HG02973 (cell line): ENCODE measurements around the gene OSBPL2.

Experiments used
- ATAC-seq: cut with Tn5 transposase; IDR thresholded peaks from one replicate; pipeline ENCODE4 v1.9.1; 2021; ENCODE audit warnings: moderate library complexity; ENCODE audit not compliant: unreplicated experiment

Gene OSBPL2

DNA sequence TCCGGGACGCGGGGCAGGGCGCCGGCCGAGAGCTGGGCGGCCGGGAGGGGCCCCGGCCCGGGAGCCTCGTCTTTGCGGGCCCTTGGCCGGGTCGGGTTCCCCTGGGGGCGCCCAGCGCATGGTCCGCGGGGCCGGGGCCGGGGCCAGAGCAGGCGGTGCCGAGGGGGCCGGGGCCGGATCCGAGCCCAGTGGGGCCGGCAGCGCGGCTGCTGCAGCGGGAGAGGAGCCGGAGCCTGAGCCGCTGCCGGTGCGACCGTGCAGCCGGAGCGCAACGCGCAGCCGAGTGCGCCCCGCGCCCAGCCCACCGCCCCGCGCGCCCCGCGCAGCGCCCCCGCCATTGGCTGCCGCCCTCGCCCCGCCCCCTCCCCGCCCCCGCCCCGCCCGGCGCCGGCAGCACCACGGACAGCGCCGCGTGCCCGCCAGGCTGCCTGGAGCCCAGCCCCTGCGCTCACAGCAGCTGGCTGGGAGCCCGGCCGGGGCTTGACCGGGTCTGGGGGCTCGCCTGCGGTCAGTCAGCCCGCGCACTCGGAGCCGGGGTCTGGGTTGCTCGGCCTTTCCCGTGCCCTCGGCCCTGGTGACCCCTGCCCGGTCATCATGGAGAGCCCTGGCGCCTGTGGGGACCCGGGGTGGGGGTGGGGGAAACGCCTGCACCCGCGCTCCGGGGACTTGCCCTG is 18.2 kb upstream of the OSBPL2 start, which contains the start of gene HRH3:
Gene HRH3, minus strand, starts transcription at position 287 of the 674 bp plus-strand sequence. CDS start 308 bp downstream, outside the sequence.
- no peak for ATAC-seq

DNA sequence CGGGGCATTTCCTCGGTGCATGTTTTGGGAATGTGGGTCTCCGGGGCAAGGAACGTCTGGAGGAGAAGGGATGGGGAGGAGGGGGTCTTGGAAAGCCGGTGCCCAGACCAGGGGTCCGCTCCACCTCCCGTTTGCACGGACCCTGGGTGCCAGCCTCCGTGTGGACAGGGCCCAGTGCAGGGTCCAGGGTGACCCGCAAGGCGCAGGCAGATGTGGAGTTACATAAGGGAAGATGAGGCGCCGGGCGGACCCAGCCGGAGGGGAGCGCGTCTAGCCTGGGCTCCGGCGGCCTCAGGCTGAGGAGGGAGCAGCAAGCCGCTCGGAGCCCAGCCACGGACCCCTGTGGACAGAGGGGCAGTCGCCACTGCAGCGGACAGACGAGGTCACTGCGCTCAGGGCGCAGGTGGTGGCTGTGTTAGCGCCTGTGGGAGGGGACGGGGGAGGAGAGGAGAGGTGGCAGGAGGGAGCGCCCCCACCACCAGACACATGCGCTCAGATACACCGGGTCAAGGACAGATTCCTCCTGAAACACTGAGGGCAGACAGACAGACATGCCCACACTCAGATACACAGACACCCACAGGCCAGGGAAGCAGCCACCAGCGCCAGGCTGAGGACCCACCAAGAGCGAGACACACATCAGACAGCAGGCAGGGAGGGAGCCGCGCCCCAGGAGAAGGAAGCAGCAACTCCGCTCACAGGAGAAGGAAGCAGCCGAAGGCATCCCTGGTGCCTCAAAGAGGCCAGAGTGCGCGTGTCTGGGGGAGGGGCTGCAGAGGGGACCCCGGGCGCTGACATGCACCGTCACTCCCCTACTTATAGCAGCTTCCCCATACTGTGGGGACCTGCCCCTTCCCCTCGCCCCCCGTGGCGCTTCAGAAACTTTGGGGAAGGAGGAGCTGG is 17.4 kb upstream of the OSBPL2 start:
- no peak for ATAC-seq

DNA sequence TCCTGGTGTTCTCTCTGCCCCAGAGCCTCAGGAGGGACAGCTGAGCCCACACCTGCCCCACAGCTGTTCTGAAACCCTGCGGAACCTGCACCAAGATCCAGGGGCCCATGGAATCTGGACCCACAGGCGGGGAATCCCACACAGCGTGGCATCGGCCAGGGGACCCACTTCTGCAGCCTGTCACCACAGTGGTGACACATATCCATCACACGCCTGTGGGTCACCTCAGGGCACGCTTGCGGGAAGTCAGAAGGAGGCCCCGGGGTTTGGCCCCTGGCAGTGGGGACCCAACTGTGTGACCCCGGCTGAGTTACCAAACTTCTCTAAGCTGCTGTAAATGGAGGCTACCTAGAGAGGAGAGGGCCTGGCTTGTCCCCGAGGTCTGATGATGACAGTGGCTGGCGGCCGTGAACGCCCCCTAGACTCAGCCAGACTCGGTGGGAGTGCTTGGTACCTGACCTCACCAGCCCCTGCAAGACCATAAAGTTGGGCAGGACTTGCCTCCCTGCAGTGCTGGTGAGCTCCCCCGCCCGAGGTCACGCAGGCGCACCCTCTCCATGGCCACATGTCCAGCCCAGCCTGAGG is 16.0 kb upstream of the OSBPL2 start:
- ATAC-seq: no peak

DNA sequence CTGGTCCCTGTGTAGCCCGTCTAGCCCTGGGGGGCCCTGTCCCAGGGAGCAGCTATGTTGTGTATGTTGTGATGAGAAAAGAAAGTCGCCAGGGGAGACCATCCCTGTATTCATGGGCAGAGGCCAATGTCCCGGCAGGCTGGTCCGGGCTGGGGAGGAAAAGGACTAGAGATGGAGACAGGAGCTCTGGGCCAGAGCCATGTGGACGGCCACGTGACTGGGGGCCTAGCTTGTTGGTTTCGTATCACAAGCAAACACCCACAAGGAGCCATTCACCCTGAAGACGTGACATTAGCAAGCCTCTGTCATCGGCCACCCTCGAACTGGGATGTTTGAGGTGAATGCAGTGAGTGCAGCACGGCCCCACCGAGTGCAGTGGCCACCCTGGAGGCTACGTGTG is 15.3 kb upstream of the OSBPL2 start:
- no peak for ATAC-seq

DNA sequence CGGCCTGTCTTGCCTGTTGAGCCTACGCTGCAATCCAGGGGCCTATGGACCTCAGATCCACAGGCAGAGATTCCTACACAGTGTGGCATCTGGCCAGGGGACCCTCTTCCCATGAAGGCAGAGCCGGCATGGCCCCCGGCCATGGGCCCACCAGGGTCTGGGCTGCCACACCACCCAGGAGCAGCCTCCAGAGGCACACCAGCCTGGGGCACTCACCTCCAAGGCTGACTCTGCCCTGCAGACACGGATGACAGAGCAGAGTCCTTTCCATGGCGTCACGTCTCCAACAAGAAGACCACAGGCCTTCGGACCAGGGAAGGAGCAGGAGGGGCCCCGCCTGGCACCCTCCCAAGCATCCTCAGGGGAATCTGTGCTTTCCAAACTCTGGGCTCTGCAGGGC is 14.8 kb upstream of the OSBPL2 start:
- ATAC-seq: no peak

DNA sequence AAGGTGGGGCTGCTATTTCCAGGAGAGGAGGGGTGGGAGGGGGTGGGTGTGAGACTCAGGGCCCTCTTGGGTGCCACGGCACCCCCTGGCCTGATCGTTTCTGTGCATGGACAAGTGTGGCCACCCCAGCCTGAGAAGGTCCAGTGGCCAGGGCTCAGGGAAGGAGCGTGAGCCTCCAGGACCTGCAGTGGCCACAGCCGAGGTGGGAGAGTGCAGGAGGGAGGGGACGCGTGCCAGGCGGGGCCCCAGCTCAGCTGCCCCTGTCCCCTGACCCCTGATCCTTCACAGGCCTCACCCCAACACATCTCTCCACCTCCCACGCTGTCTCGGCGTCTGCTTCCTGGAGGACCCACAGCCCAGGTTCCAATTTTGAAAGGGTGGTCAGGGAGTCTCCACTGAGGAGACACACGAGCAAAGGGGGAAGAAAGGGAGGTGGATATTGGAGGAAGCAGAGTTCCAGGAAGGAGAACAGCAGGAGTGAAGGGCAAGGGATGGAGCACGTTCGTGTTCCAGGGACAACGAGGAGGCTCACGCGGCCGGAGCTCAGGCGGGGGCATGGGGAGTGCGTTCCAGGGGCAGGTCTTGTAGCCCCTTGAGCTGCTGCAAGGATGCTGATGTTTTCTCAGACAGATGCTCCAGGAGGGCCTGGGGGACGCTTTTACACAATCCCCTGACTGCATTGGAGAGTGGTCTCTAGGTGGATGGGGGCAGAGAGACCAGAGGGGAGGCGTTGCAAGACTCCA is 14.0 kb upstream of the OSBPL2 start:
- no peak for ATAC-seq

DNA sequence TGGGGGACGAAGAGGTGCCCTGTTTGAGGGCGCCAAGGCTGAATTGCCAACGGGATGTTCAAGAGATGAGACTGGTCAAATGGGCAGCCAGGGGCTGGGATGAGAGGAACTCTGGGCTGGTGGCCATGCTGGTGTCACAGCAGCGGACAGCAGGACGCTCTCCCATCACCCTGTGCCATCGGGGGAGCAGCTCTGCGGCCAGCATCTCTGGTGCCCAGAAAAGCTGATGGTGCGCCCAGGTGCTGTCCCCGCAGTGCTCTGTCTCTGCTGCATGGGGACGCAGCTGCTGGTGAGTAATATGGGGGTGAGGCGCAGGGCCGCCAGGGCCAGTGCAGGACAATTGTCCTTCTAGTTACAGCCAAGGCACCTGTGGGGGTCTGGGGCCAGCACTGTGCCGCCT is 13.3 kb upstream of the OSBPL2 start:
- no peak for ATAC-seq

DNA sequence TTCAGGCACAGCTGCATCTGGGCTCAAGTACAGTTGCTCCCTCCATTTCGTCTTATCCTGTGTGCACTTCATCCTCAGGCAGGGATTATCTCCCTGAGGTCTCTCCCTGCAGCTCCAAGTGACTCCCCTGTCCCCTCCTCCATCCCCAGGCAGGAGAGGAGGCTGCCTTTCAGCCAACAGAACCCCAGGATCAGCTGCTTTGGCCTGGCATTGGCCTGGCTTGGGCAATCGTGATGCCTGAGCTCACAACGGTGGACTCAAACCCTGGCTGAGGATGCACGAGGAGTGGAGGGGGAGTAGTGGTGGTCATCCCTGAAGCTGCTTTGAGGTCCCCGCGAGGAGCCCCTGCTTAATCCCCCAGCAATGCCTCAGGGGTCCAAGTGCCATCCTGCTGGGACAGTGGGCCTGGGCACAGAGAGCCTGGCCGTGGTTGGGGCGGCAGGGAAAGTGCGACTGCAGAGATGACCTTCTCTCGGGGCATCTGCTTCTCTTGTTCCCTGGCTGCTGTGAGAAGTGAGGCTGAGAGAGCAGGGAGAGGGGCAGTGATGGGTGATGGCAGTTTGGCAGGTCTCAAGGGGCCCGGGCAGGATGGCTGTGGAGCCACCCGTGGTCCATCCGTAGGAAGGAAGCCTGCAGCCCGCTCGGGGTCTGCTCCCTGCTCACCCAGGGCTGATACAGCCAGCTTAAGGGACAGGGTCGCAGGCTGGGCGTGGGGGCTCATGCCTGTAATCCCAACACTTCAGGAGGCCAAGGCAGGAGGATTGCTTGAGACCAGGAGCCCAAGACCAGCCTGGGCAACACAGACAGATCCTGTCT is 12.3 kb upstream of the OSBPL2 start:
- no peak for ATAC-seq

DNA sequence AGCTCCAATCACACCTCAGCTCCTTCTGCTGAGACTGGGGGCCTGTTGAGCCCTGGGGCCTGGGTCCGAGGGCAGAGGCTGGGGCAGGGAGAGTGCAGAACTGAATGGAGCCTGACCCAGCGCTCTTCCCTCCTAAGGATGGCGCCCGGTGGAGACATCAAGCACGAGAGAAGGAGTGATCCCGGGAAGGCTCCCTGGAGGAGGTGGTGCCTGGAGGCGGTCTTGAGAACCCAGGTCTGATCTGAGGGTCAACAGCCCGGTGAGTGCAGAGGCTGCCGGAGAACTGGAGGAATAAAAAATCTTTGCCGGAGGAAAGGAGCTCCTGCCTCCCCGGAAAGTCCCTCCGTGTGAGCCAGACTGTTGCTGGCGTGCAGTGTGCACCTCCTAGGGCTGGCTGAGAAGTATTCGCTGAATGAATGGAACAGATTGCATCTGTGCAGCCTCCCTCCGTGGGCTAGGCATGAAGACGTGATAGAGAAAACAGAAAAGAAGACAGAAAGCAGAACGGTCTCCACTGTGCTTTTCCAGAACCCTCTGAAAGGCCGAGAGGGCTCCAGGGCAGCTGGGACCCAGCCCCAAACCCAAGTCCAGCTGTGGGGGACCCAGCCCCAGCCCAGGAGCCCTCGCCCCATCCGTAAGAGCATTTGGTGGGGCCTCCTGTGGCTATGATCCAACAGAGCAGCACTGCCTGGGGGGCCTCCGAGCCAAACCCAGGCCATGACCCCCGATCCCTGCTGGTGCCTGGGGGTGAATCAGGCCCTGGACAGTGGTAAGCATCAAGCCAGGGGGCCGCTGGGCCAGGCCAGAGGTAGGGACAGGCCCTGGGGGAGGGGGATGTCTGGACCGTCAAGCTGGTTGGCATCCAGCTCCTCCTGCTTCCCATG is 11.4 kb upstream of the OSBPL2 start:
- no peak for ATAC-seq

DNA sequence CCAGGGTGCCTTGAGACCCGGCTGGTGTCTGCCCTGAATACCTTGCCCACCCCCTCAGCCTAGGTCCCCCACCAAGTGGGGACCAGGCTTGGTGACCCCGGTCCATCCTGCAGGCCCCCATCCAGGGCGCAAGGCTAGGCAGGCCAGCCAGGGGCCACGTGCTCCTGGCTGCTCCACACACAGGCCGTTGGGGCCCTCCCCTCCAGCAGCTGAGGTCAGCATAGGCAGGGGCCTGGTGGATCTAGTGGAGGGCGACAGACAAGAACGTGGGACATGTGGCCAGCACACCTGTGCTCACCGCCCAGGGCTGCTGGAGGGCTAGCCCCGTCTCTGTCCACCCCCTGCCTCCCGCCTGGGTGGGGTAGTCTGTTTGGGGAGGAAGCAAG is 10.7 kb upstream of the OSBPL2 start:
- ATAC-seq: no peak

DNA sequence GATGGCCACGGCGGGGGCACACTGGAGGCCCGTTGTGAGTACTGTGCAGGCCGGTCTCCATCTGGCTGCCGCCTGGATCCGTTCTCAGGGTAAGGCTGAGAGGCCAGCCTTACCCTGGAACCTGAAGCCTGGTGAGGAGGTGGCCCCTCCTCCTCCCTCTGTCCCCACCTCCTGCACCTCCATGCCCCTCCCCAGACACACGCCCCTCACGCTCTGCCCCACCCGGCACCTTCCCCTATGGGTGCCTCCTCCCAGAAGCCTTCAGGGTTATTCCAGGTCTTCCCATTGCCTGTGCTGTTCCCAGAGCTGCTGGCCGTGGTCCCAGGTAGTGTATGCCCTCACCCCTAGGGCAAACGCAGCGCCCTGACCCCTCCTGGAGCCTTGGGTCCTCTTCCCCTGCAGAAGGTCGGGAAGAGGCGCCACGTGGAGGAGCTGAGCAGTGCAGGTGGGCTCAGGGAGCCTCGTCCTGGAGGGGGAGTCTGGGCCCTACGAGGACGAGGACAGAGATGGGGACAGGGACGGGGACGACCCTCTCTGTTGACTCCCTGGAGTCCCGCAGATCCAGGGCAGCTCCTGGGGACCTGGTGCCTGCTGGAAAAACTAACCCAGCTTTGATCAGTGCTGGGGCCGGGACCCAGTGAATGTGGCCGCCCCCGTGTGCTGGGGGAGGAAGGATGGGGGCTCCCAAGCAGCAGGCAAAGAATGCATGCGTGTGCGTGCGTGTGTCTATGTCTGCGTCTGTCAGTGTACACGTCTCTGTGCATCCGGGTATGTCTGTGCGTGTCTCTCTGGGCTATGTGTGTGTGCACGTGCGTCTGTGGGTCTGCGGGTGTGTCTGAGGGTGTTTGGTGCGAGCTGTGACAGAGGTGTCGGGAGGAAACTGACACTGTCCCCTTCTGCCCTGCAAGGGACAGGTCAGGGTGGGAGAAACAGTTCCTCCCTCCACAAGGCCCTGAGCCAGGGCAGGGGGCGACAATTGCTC is 10.1 kb upstream of the OSBPL2 start:
- ATAC-seq: no peak

DNA sequence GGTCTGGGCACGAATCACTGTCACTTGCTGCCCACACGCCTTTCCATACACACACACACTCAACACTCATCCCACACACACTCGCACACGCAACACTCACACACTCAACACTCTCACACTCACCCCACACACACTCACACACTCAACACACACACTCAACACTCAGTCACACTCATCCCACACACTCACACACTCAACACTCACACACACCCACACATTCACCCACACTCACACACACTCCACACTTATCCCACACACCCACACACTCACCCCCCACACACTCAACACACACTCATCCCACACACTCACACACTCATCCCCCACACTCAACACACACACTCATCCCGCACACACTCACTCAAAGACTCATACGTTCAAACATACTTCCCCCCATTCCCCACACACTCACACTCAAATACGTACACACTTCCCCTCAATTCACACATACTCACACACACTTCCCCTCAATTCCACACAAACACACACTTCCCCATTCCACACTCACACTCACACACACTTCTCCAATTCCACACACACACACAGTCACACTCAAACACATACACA is 9.3 kb upstream of the OSBPL2 start:
- no peak for ATAC-seq

DNA sequence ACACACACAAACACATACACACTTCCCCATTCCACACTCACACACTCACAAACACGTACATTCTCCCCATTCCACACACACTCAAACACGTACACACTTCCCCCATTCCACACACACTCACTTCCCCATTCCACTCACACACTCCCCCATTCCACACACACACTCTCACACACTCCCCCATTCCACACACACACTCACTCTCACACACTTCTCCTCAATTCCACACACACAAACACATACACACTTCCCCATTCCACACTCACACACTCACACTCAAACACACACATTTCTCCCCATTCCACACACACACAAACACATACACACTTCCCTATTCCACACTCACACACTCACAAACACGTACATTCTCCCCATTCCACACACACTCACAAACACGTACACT is 8.7 kb upstream of the OSBPL2 start:
- no peak for ATAC-seq

DNA sequence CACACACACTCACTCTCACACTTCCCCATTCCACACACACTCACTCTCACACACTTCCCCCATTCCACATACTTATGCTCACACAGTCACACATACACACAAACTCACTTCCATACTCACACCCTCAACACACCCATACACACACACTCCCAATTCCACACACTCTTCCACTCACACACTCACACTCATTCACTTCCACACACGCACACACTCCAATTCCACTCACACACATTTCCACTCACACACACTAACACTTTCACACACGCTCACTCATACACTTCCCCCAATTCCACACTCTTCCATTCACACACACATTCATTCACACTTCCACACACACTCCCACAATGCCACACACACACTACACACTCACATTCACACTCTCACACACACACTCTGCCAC is 8.0 kb upstream of the OSBPL2 start:
- ATAC-seq: no peak

DNA sequence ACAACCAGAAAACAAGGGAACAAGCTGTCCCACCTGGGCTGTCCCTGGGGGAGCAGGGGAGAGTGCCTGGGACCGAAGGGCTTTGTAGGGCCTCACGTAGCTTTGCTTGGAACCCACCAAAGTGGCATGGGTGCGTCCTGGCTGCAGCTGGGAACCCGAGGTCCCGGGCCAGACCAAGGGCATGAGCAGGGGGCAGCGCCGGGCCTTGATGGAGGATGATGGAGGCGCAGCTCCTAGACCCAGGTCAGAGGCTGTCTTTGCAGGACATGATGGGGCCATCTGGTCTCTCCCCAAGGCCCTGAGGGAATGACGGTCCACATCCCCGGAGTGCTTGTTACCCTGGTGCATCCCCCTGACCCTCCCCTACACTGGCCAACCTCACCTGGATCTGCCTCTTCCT is 7.6 kb upstream of the OSBPL2 start:
- ATAC-seq: no peak

DNA sequence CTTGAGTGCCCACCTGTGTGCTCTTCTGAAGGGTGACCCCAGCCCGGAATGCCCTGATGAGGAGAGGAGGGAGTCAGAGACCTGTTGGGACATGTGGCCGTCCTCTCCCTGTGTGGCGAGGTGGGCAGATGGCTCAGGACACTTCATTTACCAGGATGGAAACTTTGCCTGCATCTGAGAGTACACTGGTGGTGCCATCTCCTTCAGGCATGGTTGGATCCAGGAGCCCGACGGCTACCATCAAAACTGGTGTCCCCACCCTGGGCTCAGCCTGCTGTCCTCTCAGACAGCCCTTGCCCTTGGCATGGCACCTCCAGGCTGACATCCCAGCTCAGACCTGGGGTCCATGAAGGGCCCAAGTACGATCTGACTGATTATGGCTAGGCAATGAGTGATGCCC is 7.0 kb upstream of the OSBPL2 start:
- ATAC-seq: no peak

DNA sequence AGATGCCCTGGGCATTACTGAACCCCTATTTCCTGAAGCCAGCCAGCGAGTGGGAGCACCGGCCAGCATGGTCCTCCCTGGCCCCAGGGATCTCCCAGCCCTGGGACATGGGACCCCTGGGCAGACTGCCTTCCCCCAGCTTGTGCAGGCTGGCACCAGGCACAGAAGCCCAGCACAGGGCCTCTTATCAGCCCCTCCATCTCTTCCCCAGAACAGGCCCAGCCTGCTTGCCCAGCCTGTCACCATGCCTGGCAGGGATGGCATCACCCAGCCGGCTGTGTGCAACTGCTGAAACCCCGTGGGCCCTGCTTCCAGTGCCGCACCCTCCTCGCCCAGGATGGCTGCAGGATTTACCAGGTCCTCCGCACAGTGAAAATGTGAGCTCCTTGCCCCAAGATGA is 6.1 kb upstream of the OSBPL2 start:
- no peak for ATAC-seq
